Subcutaneous abdominal adipose tissue (tissue), 5 donors: Measurements from ENCODE around the gene TSPAN33.

ENCODE experiments used
- H3K27ac ChIP-seq: one replicate; pipeline ENCODE4 v1.7.0; 2013; ENCODE audit warnings: low read depth, mild to moderate bottlenecking, inconsistent platforms, low read length, moderate library complexity
- H3K27me3 ChIP-seq, 5 donors: one replicate each; pipeline ENCODE4 v1.7.0; 2013; ENCODE audit warnings: low read length in 5 of 5, inconsistent platforms in 1 of 5; ENCODE audit not compliant: control insufficient read depth in 5 of 5, insufficient read depth in 4 of 5
- H3K36me3 ChIP-seq, 5 donors: one replicate each; pipeline ENCODE4 v1.7.0; 2013; ENCODE audit warnings: low read length in 5 of 5; ENCODE audit not compliant: control insufficient read depth in 5 of 5, insufficient read depth in 5 of 5
- H3K4me1 ChIP-seq, 5 donors: one replicate each; pipeline ENCODE4 v1.7.0; 2013; ENCODE audit warnings: low read length in 5 of 5, mild to moderate bottlenecking in 3 of 5, moderate library complexity in 1 of 5; ENCODE audit not compliant: control insufficient read depth in 5 of 5, insufficient read depth in 5 of 5
- H3K4me3 ChIP-seq, 5 donors: one replicate each; pipeline ENCODE4 v1.7.0; 2013; ENCODE audit warnings: low read length in 5 of 5, low read depth in 1 of 5
- H3K9ac ChIP-seq, 5 donors: one replicate each; pipeline ENCODE4 v1.7.0; 2013; ENCODE audit warnings: low read length in 5 of 5, mild to moderate bottlenecking in 4 of 5, moderate library complexity in 3 of 5
- H3K9me3 ChIP-seq, 5 donors: one replicate each; pipeline ENCODE4 v1.7.0; 2013; ENCODE audit warnings: low read length in 5 of 5; ENCODE audit not compliant: control insufficient read depth in 5 of 5
- donor health status: healthy.
- donor health status: healthy.
- donor health status: healthy.
- donor health status: healthy.
- donor health status: healthy.

TSPAN33 gene

GRCh38 chr7:129188892-129189660 is 44.6 kb downstream of the TSPAN33 start:
- Histone ChIP-seq H3K27ac (no peak overlapping the region), H3K9ac (peak overlapping the region in 4 of 5 donors; percentile 25 to 77 (median 50))

GRCh38 chr7:129189661-129190310 is 45.3 kb downstream of the TSPAN33 start:
- Histone ChIP-seq H3K9me3 (no peaks in the 10 kb centered on the region), H3K27me3 (peaks cover 0 to 11% (median 6%) of the 10 kb centered on the region in 5 donors), H3K4me1 (peaks cover 4 to 23% (median 16%) of the 10 kb centered on the region in 5 donors), H3K9ac (peak overlapping the region in 4 of 5 donors; percentile 25 to 77 (median 50)), H3K36me3 (no peaks in the 10 kb centered on the region), H3K27ac (no peak overlapping the region), H3K4me3 (peak overlapping the region; percentile 61 to 80 (median 71))

More at GRCh38 chr7:129188892-129189660, 44.6 kb downstream of the TSPAN33 start:
- Histone ChIP-seq H3K27me3 (peaks cover 0 to 11% (median 6%) of the 10 kb centered on the region in 5 donors), H3K4me1 (peaks cover 4 to 23% (median 16%) of the 10 kb centered on the region in 5 donors), H3K36me3 (no peaks in the 10 kb centered on the region), H3K4me3 (peak overlapping the region; percentile 61 to 80 (median 71)), H3K9me3 (no peaks in the 10 kb centered on the region)

- H3K9ac ChIP-seq: no peak overlapping the region
- H3K4me1 ChIP-seq: peaks cover 4 to 23% (median 16%) of the 10 kb centered on the region in 5 donors
Measured at GRCh38 chr7:129191272-129191671, 46.8 kb downstream of the TSPAN33 start.

GRCh38 chr7:129193892-129194291 is 49.4 kb downstream of the TSPAN33 start:
- Histone ChIP-seq H3K4me1 (peaks cover 4 to 14% (median 12%) of the 10 kb centered on the region in 5 donors), H3K9me3 (no peaks in the 10 kb centered on the region), H3K4me3 (no peak overlapping the region), H3K27ac (no peak overlapping the region), H3K36me3 (no peaks in the 10 kb centered on the region), H3K9ac (no peak overlapping the region), H3K27me3 (peaks cover 0 to 11% (median 6%) of the 10 kb centered on the region in 5 donors)

More at GRCh38 chr7:129191272-129191671, 46.8 kb downstream of the TSPAN33 start:
- Histone ChIP-seq H3K27me3 (peaks cover 0 to 11% (median 6%) of the 10 kb centered on the region in 5 donors), H3K4me3 (no peak overlapping the region), H3K9me3 (no peaks in the 10 kb centered on the region), H3K36me3 (no peaks in the 10 kb centered on the region), H3K27ac (no peak overlapping the region)

- no peaks in the 10 kb centered on the region for H3K27me3 ChIP-seq
- H3K9ac ChIP-seq: no peak overlapping the region
- H3K9me3 ChIP-seq: no peaks in the 10 kb centered on the region
- no peak overlapping the region for H3K27ac ChIP-seq
- H3K4me3 ChIP-seq: no peak overlapping the region
- peaks cover 0 to 2% (median 0%) of the 10 kb centered on the region in 5 donors for H3K4me1 ChIP-seq
- no peaks in the 10 kb centered on the region for H3K36me3 ChIP-seq
Measured at GRCh38 chr7:129197771-129198170, 53.3 kb downstream of the TSPAN33 start.

GRCh38 chr7:129199406-129199805 is 54.9 kb downstream of the TSPAN33 start:
- no peak overlapping the region for H3K27ac ChIP-seq
- no peak overlapping the region for H3K9ac ChIP-seq
- H3K36me3 ChIP-seq: no peaks in the 10 kb centered on the region

GRCh38 chr7:129202058-129202777 is 57.7 kb downstream of the TSPAN33 start:
- Histone ChIP-seq H3K9me3 (no peaks in the 10 kb centered on the region), H3K9ac (no peak overlapping the region), H3K27me3 (no peaks in the 10 kb centered on the region), H3K4me1 (peaks cover 0 to 4% (median 0%) of the 10 kb centered on the region in 5 donors), H3K27ac (no peak overlapping the region), H3K4me3 (no peak overlapping the region), H3K36me3 (peaks cover 0 to 11% (median 8%) of the 10 kb centered on the region in 5 donors)

More at GRCh38 chr7:129199406-129199805, 54.9 kb downstream of the TSPAN33 start:
- no peaks in the 10 kb centered on the region for H3K27me3 ChIP-seq
- no peak overlapping the region for H3K4me3 ChIP-seq
- no peaks in the 10 kb centered on the region for H3K9me3 ChIP-seq
- peaks cover 0 to 4% (median 0%) of the 10 kb centered on the region in 5 donors for H3K4me1 ChIP-seq

- H3K36me3 ChIP-seq: peaks cover 0 to 14% (median 8%) of the 10 kb centered on the region in 5 donors
- no peak overlapping the region for H3K4me3 ChIP-seq
- H3K9me3 ChIP-seq: no peaks in the 10 kb centered on the region
- no peaks in the 10 kb centered on the region for H3K27me3 ChIP-seq
- peaks cover 0 to 4% (median 0%) of the 10 kb centered on the region in 5 donors for H3K4me1 ChIP-seq
- no peak overlapping the region for H3K27ac ChIP-seq
- H3K9ac ChIP-seq: no peak overlapping the region
Measured at GRCh38 chr7:129203050-129203741, 58.7 kb downstream of the TSPAN33 start.

- no peak overlapping the region for H3K4me3 ChIP-seq
- peaks cover 0 to 4% (median 0%) of the 10 kb centered on the region in 5 donors for H3K4me1 ChIP-seq
- H3K27ac ChIP-seq: no peak overlapping the region
- no peak overlapping the region for H3K9ac ChIP-seq
- H3K9me3 ChIP-seq: no peaks in the 10 kb centered on the region
- peaks cover 0 to 26% (median 10%) of the 10 kb centered on the region in 5 donors for H3K36me3 ChIP-seq
- no peaks in the 10 kb centered on the region for H3K27me3 ChIP-seq
Measured at GRCh38 chr7:129205126-129205818, 60.8 kb downstream of the TSPAN33 start.
